Measurements from ENCODE around the gene AOC2. TPM values are rescaled to one million over a fixed set of nuclear protein-coding genes. Genes with fewer than 3 reads are reported as not detected.

AOC2 gene
- total RNA-seq, 1 experiment from 2014 or later, result 1.4 TPM

DNA sequence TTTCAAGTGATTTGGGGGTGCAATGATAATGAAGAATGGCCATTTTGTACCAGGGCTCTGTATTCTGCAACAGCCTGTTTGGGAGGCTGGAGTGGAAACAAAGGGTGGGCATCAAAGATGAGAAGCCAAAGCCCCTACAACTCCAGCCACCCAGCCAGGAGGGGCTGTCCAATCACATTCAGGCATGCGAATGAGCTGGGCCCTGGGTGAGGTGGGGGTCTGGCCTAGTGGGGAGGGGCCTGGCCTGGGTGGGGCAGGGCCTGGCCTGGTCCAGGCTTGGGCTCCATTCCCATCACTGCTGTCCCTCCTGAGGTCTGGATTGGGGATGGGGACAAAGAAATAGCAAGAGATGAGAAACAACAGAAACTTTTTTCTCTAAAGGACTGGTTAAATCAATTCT, 13.0 kb downstream of the AOC2 start:
- TF ChIP-seq, protein P1, sequence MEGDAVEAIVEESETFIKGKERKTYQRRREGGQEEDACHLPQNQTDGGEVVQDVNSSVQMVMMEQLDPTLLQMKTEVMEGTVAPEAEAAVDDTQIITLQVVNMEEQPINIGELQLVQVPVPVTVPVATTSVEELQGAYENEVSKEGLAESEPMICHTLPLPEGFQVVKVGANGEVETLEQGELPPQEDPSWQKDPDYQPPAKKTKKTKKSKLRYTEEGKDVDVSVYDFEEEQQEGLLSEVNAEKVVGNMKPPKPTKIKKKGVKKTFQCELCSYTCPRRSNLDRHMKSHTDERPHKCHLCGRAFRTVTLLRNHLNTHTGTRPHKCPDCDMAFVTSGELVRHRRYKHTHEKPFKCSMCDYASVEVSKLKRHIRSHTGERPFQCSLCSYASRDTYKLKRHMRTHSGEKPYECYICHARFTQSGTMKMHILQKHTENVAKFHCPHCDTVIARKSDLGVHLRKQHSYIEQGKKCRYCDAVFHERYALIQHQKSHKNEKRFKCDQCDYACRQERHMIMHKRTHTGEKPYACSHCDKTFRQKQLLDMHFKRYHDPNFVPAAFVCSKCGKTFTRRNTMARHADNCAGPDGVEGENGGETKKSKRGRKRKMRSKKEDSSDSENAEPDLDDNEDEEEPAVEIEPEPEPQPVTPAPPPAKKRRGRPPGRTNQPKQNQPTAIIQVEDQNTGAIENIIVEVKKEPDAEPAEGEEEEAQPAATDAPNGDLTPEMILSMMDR (conservative IDR thresholded peaks at IDR 0.05; ENCODE audit: low read depth, low read length), result no peak
- TF ChIP-seq EZH2phosphoT487 (IDR thresholded peaks at IDR 0.05; ENCODE audit: borderline replicate concordance, low read length) (no peak), EZH2 (IDR thresholded peaks at IDR 0.05; ENCODE audit: low read length, unreplicated experiment) (no peak)
- no peaks in the 10 kb centered on the region for H3K4me1 ChIP-seq (ENCODE audit: insufficient read depth, low read length)
- no peaks in the 10 kb centered on the region for H3K9me3 ChIP-seq (ENCODE audit: low read length)
- H3K27me3 ChIP-seq (ENCODE audit: low read length), result no peaks in the 10 kb centered on the region
- no peaks in the 10 kb centered on the region for H3K36me3 ChIP-seq (ENCODE audit: low read depth, low read length)
- no TSS peak for BruUV-seq (replicated peaks)
- no peaks in the 10 kb centered on the region for H3K79me2 ChIP-seq (ENCODE audit: low read length)
- no peaks in the 10 kb centered on the region for H3K9me2 ChIP-seq (replicated peaks; ENCODE audit: low read length)
- no peak overlapping the region for H3K27ac ChIP-seq (ENCODE audit: low read length)
- H4K20me1 ChIP-seq (ENCODE audit: low read length), result no peaks in the 10 kb centered on the region
- CTCF ChIA-PET, result no interaction called here
- H2AFZ ChIP-seq (ENCODE audit: low read length), result no peak overlapping the region
- H3K9ac ChIP-seq (ENCODE audit: low read length), result no peak overlapping the region
- ATAC-seq (no peak), DNase-seq (no peak)
- H3K4me3 ChIP-seq (ENCODE audit: low read length), result no peak overlapping the region
- intact Hi-C loops (cut with micrococcal nuclease), result no loop called here
- POLR2A ChIA-PET (ENCODE audit: unreplicated experiment), result no interaction called here
- no peak overlapping the region for H3K4me2 ChIP-seq (ENCODE audit: low read length)
- no peaks in the 10 kb centered on the region for H3F3A ChIP-seq (ENCODE audit: low read length, unreplicated experiment)

DNA sequence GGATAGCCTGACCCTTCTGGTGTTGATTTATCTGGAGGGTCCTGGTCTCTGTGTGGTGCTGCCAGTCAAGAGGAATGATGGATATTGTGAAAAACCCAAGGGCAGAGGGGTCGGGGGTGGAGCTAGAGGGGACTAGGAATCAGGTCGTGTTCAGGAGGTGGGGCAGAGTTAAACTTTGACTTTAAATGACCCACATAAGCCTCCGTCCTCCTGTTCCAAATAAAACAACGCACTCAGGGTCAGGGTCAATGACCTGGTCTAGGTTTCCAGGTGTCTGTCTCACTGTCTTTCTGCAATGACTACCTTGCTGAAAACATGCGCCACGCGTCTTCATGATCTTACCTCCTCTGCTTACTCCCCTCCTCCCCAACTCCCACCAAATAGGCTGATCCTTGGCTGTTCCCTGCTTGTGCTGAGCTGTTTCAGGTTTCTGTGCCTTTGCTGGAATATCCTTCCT, 21.3 kb downstream of the AOC2 start:
- TF ChIP-seq, protein P1 (conservative IDR thresholded peaks at IDR 0.05; ENCODE audit: low read depth, low read length), result no peak
- TF ChIP-seq EZH2phosphoT487 (IDR thresholded peaks at IDR 0.05; ENCODE audit: borderline replicate concordance, low read length) (no peak), EZH2 (IDR thresholded peaks at IDR 0.05; ENCODE audit: low read length, unreplicated experiment) (no peak)
- Histone ChIP-seq H4K20me1 (ENCODE audit: low read length) (no peaks in the 10 kb centered on the region), H3K79me2 (ENCODE audit: low read length) (no peaks in the 10 kb centered on the region), H3K4me1 (ENCODE audit: insufficient read depth, low read length) (no peaks in the 10 kb centered on the region), H3K4me3 (ENCODE audit: low read length) (no peak overlapping the region), H3F3A (ENCODE audit: low read length, unreplicated experiment) (no peaks in the 10 kb centered on the region), H3K9me2 (replicated peaks; ENCODE audit: low read length) (no peaks in the 10 kb centered on the region), H2AFZ (ENCODE audit: low read length) (no peak overlapping the region), H3K36me3 (ENCODE audit: low read depth, low read length) (no peaks in the 10 kb centered on the region), H3K27me3 (ENCODE audit: low read length) (no peaks in the 10 kb centered on the region), H3K4me2 (ENCODE audit: low read length) (no peak overlapping the region), H3K27ac (ENCODE audit: low read length) (no peak overlapping the region), H3K9ac (ENCODE audit: low read length) (no peak overlapping the region), H3K9me3 (ENCODE audit: low read length) (no peaks in the 10 kb centered on the region)
- ChIA-PET POLR2A (ENCODE audit: unreplicated experiment) (no interaction called here), CTCF (no interaction called here)
- ATAC-seq (no peak), DNase-seq (no peak)
- BruUV-seq (replicated peaks), result no TSS peak
- intact Hi-C loops (cut with micrococcal nuclease), result no loop called here

DNA sequence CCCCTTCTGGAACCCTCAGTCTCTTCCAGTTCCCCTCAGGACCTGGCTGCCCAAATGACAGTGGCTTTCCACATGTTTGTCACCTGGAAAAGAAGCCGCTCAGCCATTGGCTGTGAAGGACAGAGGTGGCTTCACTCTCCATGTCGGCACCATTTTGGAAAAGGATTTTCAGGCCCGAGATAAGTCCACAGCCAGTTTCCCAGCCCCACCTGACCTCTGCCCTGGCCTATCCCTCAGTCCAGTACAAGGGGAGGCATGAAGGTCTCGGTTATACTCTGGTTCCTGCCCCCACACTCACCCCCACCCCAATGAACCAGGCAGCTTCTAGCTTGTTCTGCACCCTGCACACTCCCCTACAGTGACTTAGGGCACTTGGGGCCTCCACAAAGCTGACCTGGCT, 21.8 kb downstream of the AOC2 start:
- CTCF ChIA-PET, result no interaction called here
- POLR2A ChIA-PET (ENCODE audit: unreplicated experiment), result no interaction called here
- no TSS peak for BruUV-seq (replicated peaks)

More for the DNA sequence above, 21.8 kb downstream of the AOC2 start:
- H3K27ac ChIP-seq (ENCODE audit: low read length), result no peak overlapping the region
- TF ChIP-seq EZH2phosphoT487 (IDR thresholded peaks at IDR 0.05; ENCODE audit: borderline replicate concordance, low read length) (no peak), EZH2 (IDR thresholded peaks at IDR 0.05; ENCODE audit: low read length, unreplicated experiment) (no peak)
- TF ChIP-seq, protein P1 (conservative IDR thresholded peaks at IDR 0.05; ENCODE audit: low read depth, low read length), result no peak
- no peaks in the 10 kb centered on the region for H4K20me1 ChIP-seq (ENCODE audit: low read length)
- no peak for DNase-seq
- no peaks in the 10 kb centered on the region for H3K9me2 ChIP-seq (replicated peaks; ENCODE audit: low read length)
- H3K9ac ChIP-seq (ENCODE audit: low read length), result no peak overlapping the region
- intact Hi-C loops (cut with micrococcal nuclease), result no loop called here
- ATAC-seq, result no peak
- no peak overlapping the region for H3K4me2 ChIP-seq (ENCODE audit: low read length)
- H2AFZ ChIP-seq (ENCODE audit: low read length), result no peak overlapping the region
- no peaks in the 10 kb centered on the region for H3K36me3 ChIP-seq (ENCODE audit: low read depth, low read length)
- H3K79me2 ChIP-seq (ENCODE audit: low read length), result no peaks in the 10 kb centered on the region
- H3K9me3 ChIP-seq (ENCODE audit: low read length), result no peaks in the 10 kb centered on the region
- no peaks in the 10 kb centered on the region for H3K4me1 ChIP-seq (ENCODE audit: insufficient read depth, low read length)
- no peaks in the 10 kb centered on the region for H3F3A ChIP-seq (ENCODE audit: low read length, unreplicated experiment)
- no peak overlapping the region for H3K4me3 ChIP-seq (ENCODE audit: low read length)
- no peaks in the 10 kb centered on the region for H3K27me3 ChIP-seq (ENCODE audit: low read length)
